HG03520 (cell line): ENCODE results near the gene RTL9.
"Not testable (repeated sequence)": the region's sequence is repeated elsewhere in the genome, so short reads cannot be mapped to it uniquely, and the experiment has no call there.

ENCODE experiments used
- ATAC-seq: cut with Tn5 transposase; IDR thresholded peaks from one replicate; pipeline ENCODE4 v1.9.1; 2021; ENCODE audit warnings: mild to moderate bottlenecking, moderate library complexity; ENCODE audit not compliant: unreplicated experiment

RTL9 gene

DNA sequence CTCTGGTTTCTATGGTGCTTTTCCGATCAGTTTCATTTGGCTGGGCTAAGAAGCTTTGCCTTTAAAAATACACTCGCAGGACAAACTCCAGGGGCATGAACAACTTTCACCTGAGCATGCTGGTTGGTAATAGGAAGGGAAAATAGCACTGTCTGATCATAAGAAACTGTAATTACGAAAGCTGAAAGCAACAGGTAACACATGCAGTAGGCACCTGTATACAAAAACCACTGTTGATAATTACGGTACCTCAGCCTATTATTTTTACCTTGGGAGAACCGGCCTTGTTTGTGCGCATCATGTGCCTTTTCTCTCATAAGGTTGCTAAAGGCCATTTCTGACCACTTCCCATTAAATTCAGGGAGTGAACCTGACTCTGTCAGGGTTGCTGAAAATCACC lies 45.7 kb downstream of the RTL9 start:
- no peak for ATAC-seq

- ATAC-seq = not testable (repeated sequence)
These were observed 47.6 kb downstream of the RTL9 start for GRCh38 chrX:110406250-110406649.

- no peak for ATAC-seq
These were observed 48.2 kb downstream of the RTL9 start for GRCh38 chrX:110406822-110407221.

DNA sequence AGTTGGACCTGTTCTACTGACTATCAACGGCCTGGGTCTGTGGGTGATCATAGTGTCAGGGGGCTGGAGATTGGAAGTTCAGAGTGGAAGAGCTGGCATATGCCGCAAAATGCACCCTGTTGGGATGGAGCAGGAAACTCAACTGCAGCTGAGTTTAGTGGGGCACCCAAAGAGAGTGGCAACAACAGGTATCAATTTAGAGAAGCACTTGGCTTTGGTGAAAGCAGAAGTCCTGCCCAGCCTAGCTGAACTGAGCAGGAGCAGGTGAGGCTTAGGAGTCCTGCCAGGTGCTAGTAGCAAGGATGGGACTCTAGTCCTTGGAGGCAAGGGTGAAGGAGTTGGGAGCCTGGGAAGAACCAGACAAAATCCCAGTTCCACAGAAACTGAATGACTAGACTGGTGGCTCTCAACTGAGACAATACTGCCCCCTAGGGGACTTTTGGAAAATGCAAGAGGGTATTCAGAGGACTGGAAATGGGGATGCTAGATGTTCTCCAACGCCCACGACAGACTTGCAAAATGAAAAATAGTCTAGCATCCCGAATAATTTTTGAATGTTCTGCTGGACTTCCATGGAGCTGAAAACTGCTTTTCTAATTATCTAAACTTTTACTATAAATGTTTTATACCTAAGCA lies 49.4 kb downstream of the RTL9 start:
- ATAC-seq = no peak
